Liver (tissue), 3 donors: ENCODE results near the gene LRRC61.
A peak's percentile ranks its signal among the peaks of the same experiment; 100 is the strongest.

ENCODE experiments used
- CTCF ChIP-seq: fragments of 150-350 bp; IDR thresholded peaks from 2 replicates; pipeline ENCODE4 v1.5.1; 2017; ENCODE audit warnings: improper control_type of control experiment, low read depth, low read length; ENCODE audit not compliant: missing input control
- JUND ChIP-seq, 2 donors: IDR thresholded peaks; 2 replicates each; pipeline ENCODE4 v1.6.1; 2016; ENCODE audit warnings: antibody characterized with exemption in 2 of 2
- REST ChIP-seq: IDR thresholded peaks from 2 replicates; pipeline ENCODE4 v1.6.1; 2016; ENCODE audit warnings: antibody characterized with exemption, mild to moderate bottlenecking
- donor health status: healthy.
- donor health status: healthy.

- TF ChIP-seq CTCF = no peak
- TF ChIP-seq REST = peak; percentile 90
- no peak for TF ChIP-seq JUND (IDR thresholded peaks at IDR 0.05)
Observed at GRCh38 chr7:150340024-150340749, 17.0 kb downstream of the LRRC61 start.
